Naive B cell (primary cell): Measurements from ENCODE around the gene RBM38. TPM values are rescaled to one million over a fixed set of nuclear protein-coding genes. Genes with fewer than 3 reads are reported as not detected.
A peak's percentile ranks its signal among the peaks of the same experiment; 100 is the strongest.
"Not testable (repeated sequence)": the region's sequence is repeated elsewhere in the genome, so short reads cannot be mapped to it uniquely, and the experiment has no call there.

Experiments
- ATAC-seq, 2 donors: fragments of 150-1000 bp; cut with Tn5 transposase; 2 replicates each; pipeline ENCODE4 v1.10.0; 2021; ENCODE audit warnings: low read depth in 2 of 2, mild to moderate bottlenecking in 2 of 2, moderate library complexity in 2 of 2
- DNase-seq: peaks from one replicate; pipeline ENCODE4 v3.0.0; 2022
- H3K27ac Mint-ChIP-seq, 6 donors: one replicate each; pipeline ENCODE4 v1.8.0; 2020 to 2022; ENCODE audit warnings: mild to moderate bottlenecking in 6 of 6, mixed read lengths in 6 of 6, moderate library complexity in 5 of 6, inconsistent platforms in 2 of 6
- H3K27me3 Mint-ChIP-seq, 3 donors: one replicate each; pipeline ENCODE4 v1.8.0; 2021 to 2022; ENCODE audit warnings: mixed read lengths in 3 of 3, mild to moderate bottlenecking in 1 of 3
- H3K36me3 Mint-ChIP-seq, 2 donors: one replicate each; pipeline ENCODE4 v1.8.0; 2020 to 2022; ENCODE audit warnings: mixed read lengths in 2 of 2, inconsistent platforms in 1 of 2, mild to moderate bottlenecking in 1 of 2
- H3K4me1 Mint-ChIP-seq, 3 donors: one replicate each; pipeline ENCODE4 v1.8.0; 2020 to 2022; ENCODE audit warnings: mixed read lengths in 3 of 3, inconsistent platforms in 1 of 3, mild to moderate bottlenecking in 1 of 3, moderate library complexity in 1 of 3
- H3K4me3 Mint-ChIP-seq, 8 donors: one replicate each; pipeline ENCODE4 v1.8.0; 2020 to 2022; ENCODE audit warnings: mild to moderate bottlenecking in 8 of 8, mixed read lengths in 8 of 8, moderate library complexity in 8 of 8, inconsistent platforms in 2 of 8
- H3K9me3 Mint-ChIP-seq, 7 donors: one replicate each; pipeline ENCODE4 v1.8.0; 2020 to 2022; ENCODE audit warnings: mixed read lengths in 7 of 7, mild to moderate bottlenecking in 5 of 7, inconsistent platforms in 2 of 7, moderate library complexity in 1 of 7
- polyA plus RNA-seq, 6 donors: library from polyadenylated mRNA; unstranded; fragments of 300-500 nt; fragmentation: Illumina TruSeq; gene quantifications; one replicate each; pipeline ENCODE4 v1.2.3, GENCODE V29; 2021; ENCODE audit warnings: low read depth in 6 of 6

RBM38 gene
- polyA plus RNA-seq = 100 to 1,000 TPM in 5 of 6 donors, 10 to 100 TPM in 1; 80.1 to 189 (median 157) TPM

DNA sequence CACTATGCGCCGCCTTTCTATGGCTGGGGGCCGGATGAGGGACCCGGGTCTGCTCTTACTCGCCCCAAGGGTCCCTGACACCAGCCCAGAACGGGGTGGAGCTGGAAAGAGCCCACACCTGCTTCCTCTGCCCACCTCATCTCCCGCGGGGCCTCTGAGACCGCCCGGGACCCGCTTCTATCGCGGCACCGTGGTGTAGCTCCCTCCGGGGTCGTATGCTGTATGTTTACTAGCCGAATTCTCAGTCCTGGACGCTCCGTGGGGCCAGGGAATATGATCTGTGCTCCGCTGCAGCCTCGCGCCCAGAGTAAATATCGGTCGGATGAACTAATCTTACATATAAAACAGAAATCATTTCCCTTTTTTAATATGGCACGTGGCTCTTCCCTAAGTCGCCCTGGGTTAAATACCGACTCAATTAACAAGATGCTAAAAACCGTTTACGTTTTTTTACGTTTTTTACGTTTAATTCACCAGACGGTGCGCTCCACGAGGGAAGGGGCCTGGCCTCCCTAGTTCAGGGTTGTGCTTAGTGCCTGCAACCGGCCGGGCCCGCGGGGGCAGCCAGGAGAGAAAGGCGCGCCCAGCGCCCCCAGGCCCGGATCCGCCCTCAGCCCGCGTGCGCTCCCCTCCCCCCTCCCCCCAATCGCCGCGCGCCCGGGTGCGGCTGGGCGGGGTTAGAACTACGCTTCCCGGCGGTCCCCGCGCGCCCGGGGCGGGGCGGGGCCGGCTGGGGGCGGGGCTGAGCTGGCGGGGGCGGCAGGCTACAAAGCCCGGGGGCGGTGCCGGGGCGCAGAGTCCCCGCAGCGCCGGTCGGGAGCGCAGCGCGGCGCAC lies at the start of gene RBM38:
TSS of gene RBM38 (plus strand) at position 793 of the 835 bp plus-strand sequence. CDS start 186 bp downstream, outside the sequence.
- ATAC-seq (peak; percentile 49 to 58), DNase-seq (peak; percentile 82)
- Mint-ChIP-seq H3K27me3 (no peaks in the 10 kb centered on the region), H3K27ac (peak within 1 kb of the TSS; percentile 99 to 100 (median 100)), H3K4me3 (peak within 1 kb of the TSS; percentile 87 to 98 (median 95)), H3K36me3 (peaks cover 7 to 17% of the 10 kb centered on the region in 2 donors), H3K9me3 (no peaks in the 10 kb centered on the region), H3K4me1 (peaks cover 41 to 53% (median 45%) of the 10 kb centered on the region in 3 donors)

DNA sequence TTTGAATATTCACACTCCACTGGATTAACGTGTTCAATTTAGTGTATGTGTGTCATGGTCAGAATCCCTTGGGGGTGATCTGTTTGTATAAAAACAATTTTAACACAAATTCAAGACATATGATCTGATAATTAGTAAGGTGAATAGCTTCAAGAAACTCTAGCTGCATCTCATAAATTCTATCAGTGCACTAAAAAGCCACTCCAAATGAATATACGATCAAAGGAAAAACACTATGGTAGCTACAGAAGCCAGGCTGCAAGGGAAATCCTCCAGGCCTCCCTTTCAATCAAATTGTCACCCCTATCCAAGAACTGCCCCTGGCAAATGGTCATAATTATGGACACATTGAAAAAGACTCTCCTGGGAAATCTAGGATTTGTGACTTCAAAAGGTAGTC lies 49.5 kb upstream of the RBM38 start:
- DNase-seq = no peak
- no peak for ATAC-seq
- Mint-ChIP-seq H3K36me3 (no peaks in the 10 kb centered on the region), H3K4me1 (no peaks in the 10 kb centered on the region), H3K4me3 (no peak overlapping the region), H3K27ac (no peak overlapping the region), H3K27me3 (peaks cover 11 to 38% (median 26%) of the 10 kb centered on the region in 3 donors), H3K9me3 (no peaks in the 10 kb centered on the region)

DNA sequence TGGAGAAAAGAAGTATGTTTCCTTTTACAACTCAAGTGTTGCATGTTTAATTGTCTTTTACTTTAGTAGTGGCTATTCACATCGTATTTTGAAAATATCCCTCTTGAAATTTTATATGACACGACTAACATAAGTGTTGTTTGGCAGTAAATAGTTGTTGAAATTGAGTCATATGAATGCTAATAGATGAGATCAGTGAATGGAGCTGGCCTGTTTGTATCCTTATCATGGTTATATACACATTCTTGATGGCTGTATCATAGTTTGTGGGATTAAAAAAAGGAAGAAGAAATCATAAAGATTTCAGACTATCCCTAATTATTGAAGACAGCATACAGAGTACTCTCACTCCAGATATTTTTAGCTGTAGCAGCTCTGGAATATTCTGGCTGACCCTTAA lies 48.4 kb upstream of the RBM38 start:
- Mint-ChIP-seq H3K27me3 (peaks cover 16 to 37% (median 31%) of the 10 kb centered on the region in 3 donors), H3K4me1 (no peaks in the 10 kb centered on the region), H3K36me3 (no peaks in the 10 kb centered on the region), H3K4me3 (no peak overlapping the region), H3K27ac (no peak overlapping the region), H3K9me3 (no peaks in the 10 kb centered on the region)
- no peak for DNase-seq
- ATAC-seq = no peak

DNA sequence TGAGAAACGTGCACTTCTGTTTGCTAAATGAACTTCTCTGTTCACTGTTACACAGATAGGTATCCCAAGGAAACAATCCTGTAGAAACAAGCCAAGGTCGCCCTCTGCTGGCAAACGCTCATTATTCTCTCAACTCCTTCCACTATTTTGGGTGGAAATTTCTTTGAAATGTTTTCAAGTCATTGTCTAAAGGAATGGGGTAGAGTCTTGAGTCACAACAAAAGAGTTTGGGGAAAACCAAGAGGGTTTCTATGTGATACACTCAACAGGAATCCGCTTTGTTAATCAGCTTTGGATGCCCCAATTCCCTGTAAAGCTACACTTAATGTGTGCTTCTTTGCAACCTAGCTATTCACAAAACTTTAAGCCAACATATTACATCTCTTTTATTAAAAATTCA lies 44.7 kb upstream of the RBM38 start:
- ATAC-seq = peak in 1 of 2 donors; percentile 35
- no peaks in the 10 kb centered on the region for H3K36me3 Mint-ChIP-seq
- H3K4me1 Mint-ChIP-seq = peaks cover 0 to 5% (median under 1%) of the 10 kb centered on the region in 3 donors
- H3K27me3 Mint-ChIP-seq = peaks cover 18 to 33% (median 25%) of the 10 kb centered on the region in 3 donors
- no peak overlapping the region for H3K27ac Mint-ChIP-seq
- H3K4me3 Mint-ChIP-seq = peak overlapping the region in 1 of 8 donors; percentile 41
- no peaks in the 10 kb centered on the region for H3K9me3 Mint-ChIP-seq
- peak; percentile 36 for DNase-seq

DNA sequence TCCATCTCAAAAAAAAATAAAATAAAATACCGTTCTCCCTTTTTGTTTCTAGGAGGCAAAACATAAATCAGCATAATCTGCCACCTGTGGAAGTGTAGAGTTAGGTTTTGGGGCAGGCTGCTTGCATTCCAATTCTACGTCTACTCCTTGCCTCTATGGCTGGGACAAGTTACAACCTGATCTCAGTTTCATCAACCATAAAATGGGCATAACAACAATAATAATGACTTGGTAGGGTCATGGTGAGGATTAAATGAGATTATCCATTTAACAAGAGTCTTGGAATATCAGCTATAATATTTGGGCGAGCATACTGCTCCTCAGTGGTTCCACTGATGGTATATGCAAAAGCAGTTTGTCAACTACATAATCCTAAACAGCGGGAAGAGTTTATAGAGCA lies 43.8 kb upstream of the RBM38 start:
- H3K36me3 Mint-ChIP-seq = no peaks in the 10 kb centered on the region
- H3K9me3 Mint-ChIP-seq = no peaks in the 10 kb centered on the region
- H3K4me1 Mint-ChIP-seq = peaks cover 9 to 14% (median 9%) of the 10 kb centered on the region in 3 donors
- ATAC-seq (no peak), DNase-seq (no peak)
- no peak overlapping the region for H3K27ac Mint-ChIP-seq
- peak overlapping the region in 1 of 8 donors; percentile 71 for H3K4me3 Mint-ChIP-seq
- peaks cover 16 to 24% (median 18%) of the 10 kb centered on the region in 3 donors for H3K27me3 Mint-ChIP-seq

DNA sequence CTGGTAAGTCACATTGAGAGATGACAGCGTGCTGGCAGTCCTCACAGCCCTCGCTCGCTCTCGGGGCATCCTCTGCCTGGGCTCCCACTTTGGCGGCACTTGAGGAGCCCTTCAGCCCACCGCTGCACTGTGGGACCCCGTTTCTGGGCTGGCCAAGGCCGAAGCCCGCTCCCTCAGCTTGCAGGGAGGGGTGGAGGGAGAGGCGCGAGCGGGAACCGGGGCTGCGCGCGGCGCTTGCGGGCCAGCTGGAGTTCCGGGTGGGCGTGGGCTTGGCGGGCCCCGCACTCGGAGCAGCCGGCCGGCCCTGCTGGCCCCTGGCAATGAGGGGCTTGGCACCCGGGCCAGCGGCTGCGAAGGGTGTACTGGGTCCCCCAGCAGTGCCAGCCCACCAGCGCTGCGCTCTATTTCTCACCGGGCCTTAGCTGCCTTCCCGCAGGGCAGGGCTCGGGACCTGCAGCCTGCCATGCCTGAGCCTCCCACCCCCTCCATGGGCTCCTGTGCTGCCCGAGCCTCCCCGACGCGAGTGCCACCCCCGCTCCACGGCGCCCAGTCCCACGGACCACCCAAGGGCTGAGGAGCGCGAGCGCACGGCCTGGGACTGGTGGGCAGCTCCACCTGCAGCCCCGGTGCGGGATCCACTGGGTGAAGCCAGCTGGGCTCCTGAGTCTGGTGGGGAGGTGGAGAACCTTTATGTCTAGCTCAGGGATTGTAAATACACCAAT lies 42.8 kb upstream of the RBM38 start:
- not testable (repeated sequence) for H3K27ac Mint-ChIP-seq, DNase-seq, ATAC-seq, H3K36me3 Mint-ChIP-seq, H3K9me3 Mint-ChIP-seq
- peak overlapping the region in 1 of 8 donors; percentile 71 for H3K4me3 Mint-ChIP-seq
- peaks cover 15 to 24% (median 15%) of the 10 kb centered on the region in 3 donors for H3K4me1 Mint-ChIP-seq
- peaks cover 9 to 19% (median 12%) of the 10 kb centered on the region in 3 donors for H3K27me3 Mint-ChIP-seq

DNA sequence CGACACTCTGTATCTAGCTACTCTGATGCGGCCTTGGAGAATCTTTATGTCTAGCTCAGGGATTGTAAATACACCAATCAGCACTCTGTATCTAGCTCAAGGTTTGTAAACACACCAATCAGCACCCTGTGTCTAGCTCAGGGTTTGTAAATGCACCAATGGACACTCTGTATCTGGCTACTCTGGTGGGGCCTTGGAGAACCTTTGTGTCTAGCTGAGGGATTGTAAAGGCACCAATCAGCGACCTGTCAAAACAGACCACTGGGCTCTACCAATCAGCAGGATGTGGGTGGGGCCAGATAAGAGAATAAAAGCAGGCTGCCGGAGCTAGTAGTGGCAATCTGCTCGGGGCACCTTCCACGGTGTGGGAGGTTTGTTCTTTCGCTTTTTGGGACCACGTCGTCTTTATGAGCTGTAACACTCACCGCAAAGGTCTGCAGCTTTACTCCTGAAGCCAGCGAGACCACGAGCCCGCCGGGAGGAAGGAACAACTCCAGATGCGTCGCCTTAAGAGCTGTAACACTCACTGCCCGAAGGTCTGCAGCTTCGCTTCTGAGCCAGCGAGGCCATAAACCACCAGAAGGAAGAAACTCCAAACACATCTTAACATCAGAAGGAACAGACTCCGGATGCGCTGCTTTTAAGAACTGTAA lies 42.1 kb upstream of the RBM38 start:
- peak overlapping the region in 6 of 8 donors; percentile 22 to 95 (median 63) for H3K4me3 Mint-ChIP-seq
- peaks cover 15 to 26% (median 18%) of the 10 kb centered on the region in 3 donors for H3K4me1 Mint-ChIP-seq
- ATAC-seq, H3K36me3 Mint-ChIP-seq, DNase-seq, H3K9me3 Mint-ChIP-seq, H3K27ac Mint-ChIP-seq: not testable (repeated sequence)
- peaks cover 9 to 19% (median 12%) of the 10 kb centered on the region in 3 donors for H3K27me3 Mint-ChIP-seq

DNA sequence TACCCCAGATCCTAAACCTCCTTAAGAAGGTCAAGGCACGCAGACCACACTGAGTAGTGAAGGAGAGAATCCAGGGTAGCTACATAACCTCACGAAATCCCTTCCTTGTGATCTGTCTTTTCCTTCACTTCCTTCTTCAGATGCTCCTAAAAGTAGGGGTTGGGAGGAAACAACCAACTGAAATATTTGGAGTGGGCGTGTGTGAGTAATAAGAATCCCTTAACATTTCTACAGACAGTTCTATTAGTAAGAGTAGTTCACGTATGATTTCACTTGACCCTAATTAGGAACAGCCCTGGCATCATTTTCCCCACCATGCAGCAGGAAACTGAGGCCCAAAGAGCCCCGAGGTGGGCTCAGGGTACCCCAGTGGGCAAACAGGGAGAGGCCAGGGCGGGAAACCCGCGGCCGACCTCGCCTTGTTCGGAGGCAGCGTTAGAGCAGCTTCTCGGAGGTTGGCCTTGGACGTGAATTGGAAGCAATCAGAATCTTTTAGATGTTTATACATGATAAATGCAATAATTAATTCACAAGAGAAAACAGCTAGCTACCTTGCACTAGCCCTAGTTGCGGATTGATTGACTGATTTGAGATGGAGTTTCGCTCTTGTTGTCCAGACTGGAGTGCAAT lies 41.0 kb upstream of the RBM38 start:
- Mint-ChIP-seq H3K36me3 (peaks cover under 1 to 6% of the 10 kb centered on the region in 2 donors), H3K27ac (peak overlapping the region in 4 of 6 donors; percentile 59 to 79 (median 74)), H3K4me3 (peak overlapping the region; percentile 67 to 95 (median 78)), H3K4me1 (peaks cover 15 to 26% (median 18%) of the 10 kb centered on the region in 3 donors), H3K27me3 (peaks cover 9 to 12% (median 11%) of the 10 kb centered on the region in 3 donors), H3K9me3 (no peaks in the 10 kb centered on the region)
- DNase-seq = no peak
- ATAC-seq = no peak

DNA sequence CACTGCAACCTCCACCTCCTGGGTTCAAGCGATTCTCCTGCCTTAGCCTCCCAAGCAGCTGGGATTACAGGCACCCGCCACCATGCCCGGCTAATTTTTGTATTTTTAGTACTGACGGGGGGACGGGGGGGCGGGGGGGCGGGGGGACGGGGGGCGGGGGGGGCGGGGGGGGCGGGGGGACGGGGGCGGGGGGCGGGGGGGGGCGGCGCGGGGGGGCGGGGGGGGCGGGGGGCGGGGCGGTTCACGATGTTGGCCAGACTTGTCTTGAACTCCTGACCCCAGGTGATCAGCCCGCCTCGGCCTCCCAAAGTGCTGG lies 40.5 kb upstream of the RBM38 start:
- Mint-ChIP-seq H3K27ac (peak overlapping the region in 4 of 6 donors; percentile 78 to 91 (median 85)), H3K27me3 (peaks cover 9 to 12% (median 11%) of the 10 kb centered on the region in 3 donors), H3K4me1 (peaks cover 15 to 26% (median 18%) of the 10 kb centered on the region in 3 donors), H3K4me3 (peak overlapping the region; percentile 83 to 95 (median 91))
- not testable (repeated sequence) for H3K9me3 Mint-ChIP-seq, DNase-seq, ATAC-seq, H3K36me3 Mint-ChIP-seq

DNA sequence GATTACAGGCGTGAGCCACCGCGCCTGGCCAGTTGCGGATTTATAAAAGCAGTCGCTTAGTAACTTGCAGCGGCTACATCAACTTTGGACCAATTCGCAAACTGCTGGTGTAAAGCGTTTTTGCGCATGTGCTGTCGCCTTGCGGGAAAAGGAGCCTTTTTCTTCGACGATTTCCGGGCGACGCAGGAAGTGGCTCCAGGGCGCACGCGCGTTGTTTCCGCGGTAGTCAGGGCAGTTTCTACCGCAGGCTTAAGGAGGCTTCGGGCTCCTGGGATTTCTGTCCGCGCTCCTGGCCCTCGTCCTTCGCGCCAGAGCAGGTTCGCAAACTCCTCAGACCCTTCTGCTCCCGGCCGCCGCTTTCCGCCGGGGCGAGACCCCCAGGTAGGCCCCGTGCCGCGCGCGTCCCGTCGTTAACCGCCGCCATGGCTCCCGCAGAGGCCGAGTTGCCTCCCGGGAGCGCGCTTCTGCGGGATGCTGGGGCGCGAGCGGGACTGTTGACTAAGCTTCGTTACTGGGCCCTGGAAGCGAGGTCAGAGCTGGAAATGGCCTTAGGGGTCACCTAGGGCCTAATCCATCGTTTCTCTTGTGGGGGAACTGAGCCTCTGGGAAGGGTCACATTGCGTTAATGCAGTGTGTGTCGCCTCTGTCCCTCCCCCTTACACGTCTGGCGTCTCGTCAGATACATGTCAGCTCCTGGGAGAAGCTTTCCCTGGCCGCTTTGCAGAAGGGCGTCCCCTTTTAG lies 40.0 kb upstream of the RBM38 start, which contains the start of gene RAE1:
TSS of gene RAE1 (plus strand) at position 214 of the 742 bp plus-strand sequence. CDS start 2,784 bp downstream, outside the sequence.
- DNase-seq = peak; percentile 83
- ATAC-seq = peak; percentile 86 to 88
- H3K27me3 Mint-ChIP-seq = peaks cover 9 to 11% (median 11%) of the 10 kb centered on the region in 3 donors
- H3K4me1 Mint-ChIP-seq = peaks cover 15 to 26% (median 18%) of the 10 kb centered on the region in 3 donors
- peak within 1 kb of the TSS; percentile 83 to 95 (median 91) for H3K4me3 Mint-ChIP-seq
- peaks cover 8 to 9% of the 10 kb centered on the region in 2 donors for H3K36me3 Mint-ChIP-seq
- H3K9me3 Mint-ChIP-seq = no peaks in the 10 kb centered on the region
- peak within 1 kb of the TSS; percentile 78 to 93 (median 88) for H3K27ac Mint-ChIP-seq

DNA sequence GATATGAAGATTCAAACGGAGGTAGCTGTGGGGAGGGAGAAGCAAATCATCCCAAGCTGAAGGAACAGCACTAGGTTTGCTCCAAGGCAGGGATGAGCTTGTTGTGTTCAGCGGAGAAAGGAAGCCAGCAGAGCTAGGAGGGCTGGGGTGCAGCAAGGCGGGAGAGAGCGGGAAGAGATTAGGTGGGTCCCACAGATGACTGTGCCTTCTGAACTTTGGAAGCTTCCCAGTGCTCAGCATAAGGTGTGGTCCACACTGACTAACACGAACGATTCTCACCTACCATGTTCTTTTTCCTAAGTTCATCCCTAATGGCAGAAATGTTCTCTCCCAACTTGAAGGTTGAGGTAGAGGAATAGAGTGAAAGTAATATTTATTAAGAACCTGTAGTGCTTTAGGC lies 38.9 kb upstream of the RBM38 start:
- no peak for DNase-seq
- Mint-ChIP-seq H3K27ac (peak overlapping the region in 1 of 6 donors; percentile 81), H3K27me3 (peaks cover 7 to 9% (median 8%) of the 10 kb centered on the region in 3 donors), H3K4me3 (peak overlapping the region in 7 of 8 donors; percentile 53 to 95 (median 89)), H3K36me3 (peaks cover 8 to 14% of the 10 kb centered on the region in 2 donors), H3K4me1 (peaks cover 15 to 26% (median 18%) of the 10 kb centered on the region in 3 donors), H3K9me3 (no peaks in the 10 kb centered on the region)
- no peak for ATAC-seq

DNA sequence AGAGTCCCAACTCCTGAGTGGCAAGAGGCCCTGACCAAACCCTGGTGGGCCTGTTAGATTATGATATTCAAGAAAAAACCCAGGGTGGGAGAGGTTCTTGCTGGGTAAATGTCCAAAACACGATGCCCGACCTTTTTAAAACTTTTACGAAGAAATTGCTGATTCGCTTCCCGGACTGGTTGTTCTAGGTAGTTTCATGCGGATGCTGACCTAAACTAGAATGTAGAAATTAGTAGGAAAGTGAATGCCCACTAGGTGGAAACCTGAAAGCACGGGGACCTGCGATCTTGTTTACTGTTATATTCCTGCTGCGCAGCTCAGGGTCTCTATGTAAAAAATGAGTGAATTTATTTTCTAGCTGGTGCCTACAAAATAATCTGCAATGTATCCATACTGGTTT lies 37.8 kb upstream of the RBM38 start:
- Mint-ChIP-seq H3K4me3 (peak overlapping the region in 5 of 8 donors; percentile 24 to 95 (median 64)), H3K27me3 (no peaks in the 10 kb centered on the region), H3K4me1 (peaks cover 15 to 26% (median 18%) of the 10 kb centered on the region in 3 donors), H3K36me3 (peaks cover 8 to 14% of the 10 kb centered on the region in 2 donors), H3K9me3 (no peaks in the 10 kb centered on the region), H3K27ac (peak overlapping the region in 3 of 6 donors; percentile 12 to 47 (median 27))
- ATAC-seq (no peak), DNase-seq (no peak)
